Non-pigmented ciliary epithelial cell (primary cell): ENCODE data around the gene JAKMIP2.
A peak's percentile ranks its signal among the peaks of the same experiment; 100 is the strongest.

Experiments
- DNase-seq: peaks from one replicate; pipeline ENCODE4 v3.0.0-alpha.2; 2010; ENCODE audit warnings: low read depth

JAKMIP2 gene

DNA sequence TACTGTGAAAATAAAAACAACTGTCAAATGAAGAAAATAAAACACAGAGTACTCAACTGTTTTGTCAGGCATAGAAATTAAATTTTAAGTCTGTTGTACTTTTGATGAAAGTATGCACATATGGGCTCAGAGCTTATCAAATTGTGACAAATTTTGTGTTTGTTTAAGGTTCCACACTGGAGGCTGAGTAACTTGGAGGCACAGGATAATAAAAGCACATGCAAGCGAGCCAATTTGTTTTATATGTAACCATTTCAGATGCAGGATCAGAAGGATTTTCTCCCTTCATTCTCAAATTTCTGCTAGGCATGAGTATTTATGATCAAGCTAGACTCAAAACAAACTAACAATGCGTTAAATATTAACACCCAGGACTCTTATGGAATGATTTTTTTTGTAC, 87.8 kb downstream of the JAKMIP2 start:
- no peak for DNase-seq

DNA sequence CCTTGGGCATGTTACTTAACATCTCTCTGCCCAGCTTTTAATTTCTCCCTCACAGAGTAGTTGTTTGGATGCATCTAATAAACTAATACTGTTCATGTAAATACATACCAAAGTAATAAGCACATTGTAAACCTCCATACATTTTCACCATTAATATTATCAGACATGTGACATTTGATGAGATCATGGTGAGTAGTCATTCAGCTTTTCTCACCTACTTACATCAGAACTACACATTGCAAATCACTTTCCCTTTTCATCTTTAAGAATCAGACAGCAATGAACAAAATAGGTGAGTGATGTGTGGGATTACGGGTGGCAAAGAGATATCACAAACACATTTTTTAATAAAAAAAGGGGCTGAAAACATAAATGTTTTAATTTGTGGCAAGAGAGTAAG, 89.3 kb downstream of the JAKMIP2 start:
- DNase-seq, result no peak

DNA sequence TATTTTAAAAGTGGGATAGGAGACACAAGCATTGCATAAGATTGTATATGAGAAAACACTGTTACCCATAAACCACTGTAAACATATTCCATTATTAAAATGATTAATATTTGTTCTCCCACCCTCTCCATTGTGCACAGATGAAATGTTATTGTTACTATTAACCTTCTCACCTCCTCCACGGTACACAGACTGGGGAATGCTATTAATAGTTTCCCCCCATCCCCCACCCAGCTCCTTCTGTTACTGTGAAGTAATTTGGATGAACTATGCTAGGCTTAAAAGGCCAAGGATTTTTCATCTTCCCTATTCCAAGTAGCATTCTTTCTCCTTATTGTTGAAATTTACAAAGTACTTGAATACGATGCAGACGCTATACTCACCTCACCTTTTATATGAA, 91.4 kb downstream of the JAKMIP2 start:
- DNase-seq, result no peak

DNA sequence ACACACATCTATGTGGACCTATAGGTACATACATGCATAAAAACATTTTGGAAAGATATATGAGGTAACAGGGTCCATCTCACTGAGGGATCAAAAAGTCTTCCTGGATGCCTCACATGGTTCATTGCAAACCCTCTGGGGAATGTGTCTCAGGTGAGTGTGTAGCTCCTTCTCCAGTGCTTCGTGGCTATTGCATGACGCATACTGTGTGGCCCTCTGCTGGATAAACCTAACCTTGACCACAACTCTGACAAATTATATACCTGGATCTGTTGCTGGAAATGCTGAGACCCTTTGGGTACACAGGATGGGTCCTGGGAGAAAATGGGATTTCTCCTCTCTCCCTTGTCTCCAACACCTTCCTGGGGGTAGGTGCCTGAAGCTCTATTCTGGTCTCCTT, 91.9 kb downstream of the JAKMIP2 start:
- DNase-seq, result no peak

DNA sequence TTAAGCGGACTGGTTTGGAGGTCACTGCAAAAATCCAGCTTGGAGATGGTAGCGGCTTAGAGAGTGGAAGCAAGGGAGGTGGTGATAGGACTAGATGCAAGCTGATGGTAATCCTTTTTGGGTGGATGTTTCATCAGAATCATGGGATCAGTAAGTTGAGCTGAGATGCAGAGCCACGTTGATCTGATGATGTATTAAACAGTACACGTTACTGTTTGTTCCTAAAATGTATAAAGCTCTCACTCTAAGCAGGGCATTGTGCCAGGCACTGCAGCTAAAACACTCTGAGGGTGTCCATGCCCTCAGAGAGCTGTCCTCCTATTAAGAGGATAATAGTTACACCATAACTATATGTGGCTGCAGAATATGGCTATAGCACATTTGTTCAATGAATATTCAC, 93.1 kb downstream of the JAKMIP2 start:
- DNase-seq, result no peak

DNA sequence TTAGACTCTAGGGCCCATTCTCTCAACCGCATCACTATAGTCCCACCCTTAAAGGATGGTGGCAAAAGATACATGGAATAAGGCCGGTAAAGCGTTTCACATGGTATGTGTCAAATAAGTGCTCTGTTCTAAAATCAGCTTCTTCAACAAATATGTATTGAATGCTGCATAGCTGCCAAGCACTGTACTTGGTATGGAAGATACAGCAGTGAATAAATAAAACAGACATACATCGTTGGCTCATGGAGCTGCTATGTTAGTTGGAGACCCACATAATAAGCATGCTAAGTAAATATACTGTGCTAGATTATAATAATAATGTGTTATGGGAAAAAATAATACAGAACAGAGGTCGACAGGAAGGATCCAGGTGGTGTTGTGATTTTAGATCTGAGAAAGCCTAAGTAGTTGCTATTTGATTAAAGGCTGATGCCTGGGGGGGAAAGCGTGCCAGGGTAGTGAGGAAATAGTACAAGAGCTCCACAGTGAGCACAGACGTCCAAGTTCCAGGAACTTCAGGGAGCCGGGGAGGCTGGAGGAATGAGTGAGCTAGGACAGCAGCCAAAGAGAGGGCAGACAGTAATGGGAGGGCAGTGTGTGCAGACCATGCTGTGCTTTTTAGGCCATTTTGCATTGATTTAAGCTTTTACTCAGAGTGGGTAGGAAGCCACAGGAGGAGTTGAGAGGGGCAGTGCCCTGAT, 93.7 kb downstream of the JAKMIP2 start:
- DNase-seq, result no peak

DNA sequence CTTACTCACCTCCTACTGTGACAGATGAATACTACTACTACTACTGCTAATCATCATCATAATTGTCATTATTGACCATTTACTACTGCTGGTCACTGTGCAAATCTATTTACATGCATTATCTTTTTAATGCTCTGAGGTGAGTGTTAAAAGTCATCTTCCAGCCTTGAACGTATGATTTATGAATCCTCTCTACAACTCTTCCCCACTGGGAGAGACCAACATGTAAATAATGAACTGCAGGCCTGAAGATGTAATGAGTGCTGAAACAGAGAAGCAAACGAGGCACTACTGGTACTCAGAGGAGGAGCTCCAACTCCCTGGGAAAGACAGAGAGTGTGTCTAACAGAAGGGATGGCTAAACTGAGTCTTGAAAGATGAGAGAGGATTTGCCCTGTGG, 95.4 kb downstream of the JAKMIP2 start:
- DNase-seq, result no peak

DNA sequence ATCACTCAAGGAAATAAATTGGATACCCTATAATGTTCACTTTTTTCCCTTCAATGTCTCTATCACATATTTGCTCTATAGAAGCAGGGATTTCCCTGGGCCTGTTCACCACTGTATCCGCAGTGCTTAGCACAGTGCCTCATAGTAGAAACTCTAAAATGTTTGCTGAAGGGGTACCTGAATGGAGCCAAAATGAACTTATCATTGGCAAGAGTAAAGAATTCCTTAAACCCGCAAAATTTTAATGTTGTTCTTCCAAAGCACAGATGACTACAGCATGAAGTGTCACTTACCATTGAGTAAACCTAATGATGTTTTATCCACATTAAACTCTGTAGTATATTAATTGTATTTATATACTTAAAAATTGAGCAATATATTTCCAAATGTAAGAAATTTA, 96.1 kb downstream of the JAKMIP2 start:
- DNase-seq, result no peak

DNA sequence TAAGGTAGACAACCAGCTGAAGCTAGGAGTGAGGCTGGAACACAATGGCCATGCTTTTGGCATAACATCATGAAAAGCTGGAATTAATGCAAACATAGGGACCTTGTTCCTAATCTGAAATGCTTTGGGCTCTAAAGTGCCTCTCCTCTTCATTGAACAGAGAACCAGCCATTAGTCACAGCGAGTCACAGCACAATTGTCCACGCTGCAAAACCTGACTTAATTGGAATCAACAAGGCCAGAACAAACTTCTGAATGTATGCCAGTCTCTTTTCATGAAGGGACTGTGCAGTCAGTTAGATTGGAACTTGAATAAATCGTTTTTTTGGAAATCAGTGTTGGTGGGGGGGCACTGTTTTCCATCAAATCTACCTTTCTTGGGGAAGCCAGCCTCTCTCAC, 96.5 kb downstream of the JAKMIP2 start:
- no peak for DNase-seq

DNA sequence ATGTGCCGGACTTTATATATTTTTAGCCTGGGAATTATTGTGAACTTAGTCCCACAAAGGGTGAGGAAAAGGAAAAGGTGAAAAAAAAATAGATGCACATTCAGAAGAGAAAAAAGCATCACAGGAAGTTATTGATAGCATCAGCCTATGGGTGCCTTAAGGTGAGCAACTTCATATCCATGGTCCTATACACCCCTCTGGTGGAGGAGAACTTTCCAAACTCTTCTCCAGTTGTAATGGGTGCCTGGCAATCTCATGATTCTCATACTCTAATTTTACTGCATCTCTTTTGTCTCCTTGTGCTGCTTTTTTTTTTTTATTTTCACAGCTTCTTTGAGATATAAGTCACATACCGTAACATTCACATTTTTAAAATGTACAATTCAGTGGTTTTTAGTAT, 107.4 kb downstream of the JAKMIP2 start:
- DNase-seq, result no peak

DNA sequence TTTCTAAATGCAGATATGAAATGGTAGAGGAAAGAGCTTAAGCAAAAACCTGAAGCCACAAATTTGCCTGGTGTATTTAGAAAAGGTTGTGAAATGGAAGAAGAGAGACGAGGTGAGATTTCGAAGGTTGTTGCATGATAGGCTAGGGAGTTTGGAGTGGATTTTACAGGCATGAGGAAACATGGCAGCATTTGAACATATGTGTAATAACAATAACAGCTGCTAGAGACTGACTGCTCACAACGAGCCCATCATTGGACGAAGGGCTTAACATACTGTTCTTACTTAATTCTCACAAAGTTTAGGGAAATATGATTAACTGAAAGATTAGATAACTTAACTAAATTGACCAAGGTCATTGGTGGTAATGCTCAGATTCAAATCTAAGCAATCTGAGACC, 108.1 kb downstream of the JAKMIP2 start:
- DNase-seq, result no peak

DNA sequence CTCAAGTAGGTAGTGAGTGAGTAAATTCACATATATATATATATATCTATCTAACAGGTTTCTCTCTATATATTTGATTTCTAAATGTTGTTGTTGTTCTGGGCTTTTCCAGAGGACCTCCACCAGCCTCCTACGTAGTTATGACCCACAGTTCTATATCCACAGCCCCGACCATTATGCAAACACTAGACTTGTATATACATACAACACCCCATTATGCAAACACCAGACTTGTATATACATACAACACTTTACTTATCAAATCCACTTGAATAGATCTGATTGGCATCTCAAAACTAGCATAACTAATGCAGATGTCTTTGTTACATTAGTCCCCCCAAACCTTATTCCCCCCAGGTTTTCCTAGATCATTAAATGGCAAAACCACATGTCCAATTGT, 108.7 kb downstream of the JAKMIP2 start:
- DNase-seq, result no peak

DNA sequence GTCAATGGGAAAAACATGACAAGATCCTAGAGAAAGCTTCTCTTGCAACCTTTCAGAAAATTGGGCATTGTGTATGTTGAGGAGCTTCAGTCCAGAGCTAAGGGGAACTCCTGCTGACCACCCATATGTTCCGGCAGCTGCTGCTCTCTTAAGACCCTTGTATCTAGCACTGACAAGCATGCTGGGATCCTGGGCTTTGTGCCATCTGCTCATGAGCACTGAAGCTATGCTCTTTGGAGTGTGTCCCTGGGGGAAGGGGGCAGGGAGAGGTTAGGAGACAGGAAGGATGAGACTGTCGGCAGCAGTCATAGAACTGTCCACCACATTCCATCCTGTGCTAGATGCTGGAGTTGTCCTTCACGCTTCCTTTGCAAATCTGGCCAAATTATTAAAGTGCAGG, 109.3 kb downstream of the JAKMIP2 start:
- no peak for DNase-seq

DNA sequence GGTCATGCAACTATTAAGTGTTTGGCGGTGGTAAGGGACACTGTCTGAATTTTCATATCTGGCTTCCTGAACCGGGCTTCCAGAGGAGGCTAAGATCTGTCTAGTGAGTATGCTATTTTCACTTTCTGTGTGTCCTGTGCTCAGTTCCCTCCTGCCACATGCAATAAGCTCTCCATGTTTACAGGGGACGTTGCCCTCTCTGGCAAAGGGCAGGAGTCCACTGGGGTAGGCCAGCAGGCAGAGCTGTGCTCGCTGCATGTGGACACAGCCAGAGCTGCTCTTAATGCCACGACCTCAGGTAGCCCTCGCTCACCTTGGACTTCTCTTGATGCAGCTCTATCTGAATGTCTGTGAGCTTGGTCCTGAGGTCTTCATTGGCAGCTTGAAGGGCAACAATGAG, 111.2 kb downstream of the JAKMIP2 start:
- no peak for DNase-seq

DNA sequence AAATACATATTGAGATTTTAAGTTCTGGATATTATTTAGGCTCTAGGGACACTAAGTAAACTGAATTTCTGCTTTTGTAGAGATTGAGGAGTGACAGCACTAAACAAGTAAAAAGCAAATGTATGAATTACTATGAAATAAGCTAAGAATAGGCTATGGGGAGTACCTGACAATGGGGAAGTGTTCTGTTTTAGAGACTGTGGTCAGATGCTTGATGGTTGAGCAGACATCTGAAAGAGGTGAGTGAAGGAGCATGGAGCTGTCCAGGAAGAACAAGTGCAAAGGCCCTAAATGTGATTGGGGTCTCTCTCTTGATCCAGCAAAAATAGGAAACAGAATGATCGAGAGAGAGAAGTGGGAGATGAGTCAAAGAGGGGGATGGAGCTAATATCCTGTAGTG, 111.7 kb downstream of the JAKMIP2 start:
- no peak for DNase-seq

DNA sequence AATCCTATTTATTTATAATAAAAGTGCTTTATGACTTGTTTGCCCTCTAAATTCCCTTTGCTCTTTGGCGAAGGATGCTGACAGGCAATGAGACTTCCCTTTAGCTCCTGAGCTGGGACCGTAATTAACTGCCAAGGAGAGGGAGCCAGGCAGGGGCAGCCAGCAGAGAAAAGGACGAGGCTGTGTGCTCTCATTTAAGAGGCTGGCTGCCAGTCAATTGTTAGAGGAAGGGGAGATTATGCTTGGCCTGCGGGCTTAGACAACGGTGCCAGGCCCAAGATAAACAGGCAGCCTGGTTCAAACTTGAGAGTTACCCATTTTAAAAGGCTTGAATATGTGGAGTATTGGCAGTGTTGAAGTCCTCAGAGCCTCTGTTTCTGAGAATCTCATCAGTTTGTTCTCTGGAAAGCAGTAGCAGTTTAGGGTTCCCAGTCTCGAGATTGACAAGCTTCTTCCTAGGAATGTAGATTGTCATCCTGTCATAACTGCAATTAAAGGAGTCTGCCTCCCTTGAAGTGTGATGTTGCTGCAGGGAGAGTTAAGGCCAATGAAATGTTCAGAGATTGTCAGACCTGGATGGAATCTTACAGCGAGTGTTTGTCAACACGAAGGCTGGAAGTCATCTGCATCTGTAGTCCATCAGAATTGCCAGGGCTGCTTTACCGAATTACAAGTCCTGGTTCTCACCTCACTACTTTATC, 113.2 kb downstream of the JAKMIP2 start:
- DNase-seq, result no peak

DNA sequence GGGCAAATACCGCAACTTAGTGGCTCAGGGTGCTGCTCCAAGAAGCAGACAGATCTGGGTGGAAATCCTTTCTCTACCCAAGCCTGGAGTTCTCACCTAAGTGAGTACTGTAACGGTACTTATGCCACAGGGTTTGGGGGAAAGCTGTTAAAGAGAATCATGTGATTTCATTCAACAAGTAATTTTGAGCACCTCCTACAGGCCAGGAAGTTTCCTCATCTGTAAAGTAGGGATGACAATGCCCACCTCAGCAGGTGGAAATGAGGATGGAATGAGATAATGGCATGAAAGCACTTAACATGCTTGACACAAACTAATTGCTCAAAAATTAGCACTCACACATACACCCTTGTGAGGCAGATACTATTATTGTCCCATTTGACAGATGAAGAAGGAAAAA, 114.1 kb downstream of the JAKMIP2 start:
- DNase-seq, result no peak

DNA sequence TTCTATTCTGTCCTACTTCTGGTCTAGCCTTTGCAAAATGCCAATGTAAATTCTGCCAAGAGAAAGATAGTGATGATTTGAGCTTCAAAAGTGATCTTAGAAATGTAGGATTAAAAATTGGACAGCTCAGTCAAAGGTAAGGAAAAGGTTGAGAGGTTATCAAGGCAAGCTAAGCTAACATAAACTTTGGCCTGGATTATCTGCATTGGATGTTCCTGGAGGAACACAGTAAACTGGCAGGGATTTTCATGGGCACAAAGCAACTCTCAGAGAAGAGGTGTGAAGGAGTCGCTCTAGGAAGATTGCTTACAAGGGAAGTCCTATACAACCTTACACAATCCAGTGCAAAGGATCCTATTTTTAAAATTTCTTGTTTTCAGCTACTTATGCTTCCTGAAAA, 115.2 kb downstream of the JAKMIP2 start:
- DNase-seq, result no peak

DNA sequence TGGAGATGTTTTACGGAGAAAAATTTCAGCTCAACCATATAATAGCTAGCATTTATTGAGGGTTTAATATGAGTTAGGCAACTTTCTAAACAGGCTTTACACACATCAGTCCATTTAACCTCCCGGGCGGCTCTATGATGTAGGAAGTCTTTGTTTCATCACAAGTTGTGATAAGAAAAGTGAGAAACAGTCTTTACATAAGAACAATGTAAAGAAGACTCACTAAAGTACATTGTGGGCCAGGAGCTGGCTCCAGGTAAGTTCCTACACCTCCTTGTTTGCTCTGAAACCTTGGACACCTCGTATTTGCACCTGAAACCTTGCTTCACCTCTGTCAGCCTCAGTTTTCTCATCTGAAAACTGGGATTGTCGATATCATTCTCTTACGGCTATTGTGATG, 116.1 kb downstream of the JAKMIP2 start:
- no peak for DNase-seq

DNA sequence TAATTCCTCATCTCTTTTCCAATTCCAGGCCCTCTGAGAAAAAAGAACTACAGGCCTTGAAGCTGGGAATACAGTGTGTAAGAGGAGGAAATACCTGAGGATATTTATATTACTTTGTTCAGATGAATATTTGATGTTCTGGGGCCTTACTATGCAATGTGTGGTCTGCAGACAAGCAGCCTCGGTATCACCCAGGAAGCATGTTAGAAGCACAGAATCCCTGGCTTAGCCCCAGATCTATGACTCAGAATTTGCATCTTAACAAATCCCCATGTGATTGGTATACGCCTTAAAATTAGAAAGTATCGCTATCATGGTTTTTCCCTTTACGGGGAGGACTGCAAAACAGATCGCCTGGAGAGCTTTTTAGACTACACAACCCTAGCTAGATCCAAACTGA, 121.0 kb downstream of the JAKMIP2 start:
- DNase-seq, result peak; percentile 30

DNA sequence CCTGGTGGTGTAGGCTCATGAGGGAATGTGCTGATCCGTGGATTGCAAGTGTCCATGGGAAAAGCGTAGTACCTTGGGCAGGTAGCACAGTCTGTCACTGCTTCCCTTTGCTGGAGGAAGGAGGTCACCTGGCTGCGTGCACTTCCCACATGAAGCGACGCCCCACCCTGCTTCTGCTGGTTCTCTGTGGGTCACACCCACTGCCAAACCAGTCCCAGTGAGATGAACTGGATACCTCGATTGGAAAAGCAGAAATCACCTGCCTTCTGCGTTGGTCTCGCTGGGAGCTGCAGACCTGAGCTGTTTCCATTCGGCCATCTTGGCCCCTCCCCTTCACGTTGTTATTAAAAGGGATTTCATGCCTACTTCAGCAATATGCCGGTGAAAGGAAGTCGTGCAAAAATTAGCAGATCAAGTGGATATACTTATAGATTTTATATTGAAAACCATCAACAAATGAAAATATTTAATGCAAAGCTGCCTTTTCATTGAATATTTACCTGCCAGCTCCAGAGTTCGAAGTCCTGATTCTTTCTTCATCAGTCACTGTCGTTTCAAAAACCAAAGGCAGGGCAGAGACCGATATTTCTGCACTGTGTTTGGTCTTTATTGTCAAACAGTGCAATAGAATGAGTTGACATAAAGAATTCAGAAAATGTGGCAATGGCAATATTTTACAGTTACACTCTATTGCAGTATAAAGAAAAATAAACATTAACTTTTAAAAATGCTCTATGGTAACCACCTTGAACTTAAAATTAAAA, 123.2 kb downstream of the JAKMIP2 start:
- DNase-seq, result no peak

DNA sequence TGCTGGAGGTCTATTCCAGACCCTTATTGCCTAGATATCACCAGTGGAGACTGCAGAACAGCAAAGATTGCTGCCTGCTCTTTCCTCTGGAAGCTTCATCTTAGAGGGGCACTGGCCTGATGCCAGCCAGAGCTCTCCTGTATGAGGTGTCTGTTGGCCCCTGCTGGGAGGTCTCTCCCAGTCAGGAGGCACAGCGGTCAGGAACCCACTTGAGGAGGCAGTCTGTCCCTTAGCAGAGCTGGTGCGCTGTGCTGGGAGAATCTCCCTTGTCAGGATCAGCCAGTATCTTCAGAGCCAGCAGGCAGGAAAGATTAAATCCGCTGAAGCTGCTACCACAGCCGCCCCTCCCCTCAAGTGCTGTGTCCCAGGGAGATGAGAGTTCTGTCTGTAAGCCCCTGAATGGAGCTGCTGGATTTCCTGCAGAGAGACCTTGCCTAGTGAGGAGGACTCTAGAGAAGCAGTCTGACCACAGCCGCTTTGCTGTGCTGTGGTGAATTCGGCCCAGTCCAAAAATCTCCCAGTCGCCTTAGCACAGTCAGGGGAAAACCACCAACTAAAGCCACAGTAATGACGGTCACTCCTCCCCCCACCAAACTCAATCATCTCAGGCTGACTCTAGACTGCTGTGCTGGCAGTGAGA, 124.1 kb downstream of the JAKMIP2 start:
- DNase-seq, result peak; percentile 11

DNA sequence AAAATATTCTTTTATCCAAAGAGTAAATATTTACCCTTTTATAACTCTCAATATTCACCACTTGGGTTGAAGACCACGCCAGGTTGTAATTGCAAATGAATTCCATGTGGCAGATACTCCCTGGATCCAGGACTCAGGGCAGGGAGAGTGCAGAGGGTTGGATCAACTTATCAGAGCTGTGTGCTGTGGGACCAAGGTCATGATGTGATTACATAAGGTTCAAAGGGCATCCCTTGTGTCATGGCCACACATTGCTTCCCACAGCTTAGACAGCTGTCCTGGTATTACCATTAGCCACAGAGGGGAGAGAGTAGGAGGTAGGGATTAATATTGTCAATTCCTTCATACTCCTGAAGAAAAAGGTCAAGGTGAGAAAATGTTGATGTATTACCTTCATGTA, 133.9 kb downstream of the JAKMIP2 start:
- no peak for DNase-seq
